ENCODE measurements around the gene PSD.

PSD gene

GRCh38 chr10:102438374-102438773, 19.8 kb upstream of the PSD start:
- no peak for DNase-seq

DNA sequence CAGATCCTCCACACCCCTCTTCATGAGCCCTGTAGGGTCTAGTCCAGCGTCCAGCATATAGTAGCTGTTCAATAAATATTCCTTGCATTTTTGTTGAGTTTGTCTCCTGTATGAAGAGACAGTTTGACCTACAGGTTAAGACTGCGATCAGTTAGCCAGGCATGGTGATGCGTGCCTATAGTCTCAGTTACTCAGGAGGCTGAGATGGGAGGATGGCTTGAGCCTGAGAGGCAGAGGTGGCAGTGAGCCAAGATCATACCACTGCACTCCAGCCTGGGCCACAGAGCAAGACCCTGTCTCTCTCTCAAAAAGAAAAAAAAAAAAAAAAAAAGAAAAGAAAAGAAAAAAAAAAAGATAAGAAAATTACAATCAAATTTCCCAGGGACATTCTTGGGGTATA, 18.9 kb upstream of the PSD start:
- no peak for DNase-seq

GRCh38 chr10:102436312-102436711, 17.7 kb upstream of the PSD start:
- DNase-seq = no peak

GRCh38 chr10:102435529-102436233, 17.1 kb upstream of the PSD start:
- no peak for DNase-seq

- DNase-seq = no peak
These were observed 16.5 kb upstream of the PSD start for GRCh38 chr10:102435133-102435497.

DNA sequence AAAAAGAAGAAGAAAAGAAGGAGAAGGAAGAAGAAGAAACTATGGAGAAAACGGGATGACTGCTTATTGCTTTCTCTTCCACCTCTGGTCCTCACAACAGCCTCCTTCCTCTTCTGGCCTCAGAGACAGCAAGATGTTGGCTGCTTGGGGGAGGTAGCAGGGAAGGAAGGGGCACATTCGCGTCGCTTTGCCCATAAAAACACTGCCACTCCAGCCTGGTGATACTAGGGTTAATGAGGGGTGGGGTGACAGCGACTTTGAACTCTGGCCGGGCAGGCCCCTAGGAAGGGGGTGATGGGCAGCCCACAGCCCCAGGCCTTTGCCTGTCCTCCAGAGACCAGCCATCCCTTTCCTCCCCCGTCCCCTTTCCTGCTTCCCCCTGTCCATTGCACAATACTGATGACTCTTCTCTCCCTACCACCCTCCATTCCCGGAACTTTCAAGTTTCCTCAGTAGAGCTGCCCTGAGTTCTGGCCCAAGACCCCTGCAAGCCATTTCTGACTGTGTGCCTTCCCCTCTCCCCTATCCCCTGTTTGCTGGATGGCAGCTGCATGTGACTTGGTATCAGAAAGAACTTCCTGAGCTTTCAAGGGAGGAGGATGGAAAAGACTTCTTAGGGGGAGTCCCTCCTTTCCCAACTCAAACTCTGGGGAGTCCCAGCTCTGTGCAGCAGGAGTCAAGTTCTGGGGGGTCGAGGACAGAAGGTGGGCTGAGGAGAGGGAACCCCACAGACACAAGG, 16.0 kb upstream of the PSD start:
- DNase-seq = no peak

- no peak for DNase-seq
These were observed 15.0 kb upstream of the PSD start for GRCh38 chr10:102433619-102434046.

- peak; percentile 66 for DNase-seq
These were observed 13.8 kb upstream of the PSD start, which contains the start of gene CUEDC2 for GRCh38 chr10:102432162-102432950. Gene CUEDC2 (minus strand): TSS chr10:102432574. CDS start chr10:102425188, 7,386 bp downstream.

DNA sequence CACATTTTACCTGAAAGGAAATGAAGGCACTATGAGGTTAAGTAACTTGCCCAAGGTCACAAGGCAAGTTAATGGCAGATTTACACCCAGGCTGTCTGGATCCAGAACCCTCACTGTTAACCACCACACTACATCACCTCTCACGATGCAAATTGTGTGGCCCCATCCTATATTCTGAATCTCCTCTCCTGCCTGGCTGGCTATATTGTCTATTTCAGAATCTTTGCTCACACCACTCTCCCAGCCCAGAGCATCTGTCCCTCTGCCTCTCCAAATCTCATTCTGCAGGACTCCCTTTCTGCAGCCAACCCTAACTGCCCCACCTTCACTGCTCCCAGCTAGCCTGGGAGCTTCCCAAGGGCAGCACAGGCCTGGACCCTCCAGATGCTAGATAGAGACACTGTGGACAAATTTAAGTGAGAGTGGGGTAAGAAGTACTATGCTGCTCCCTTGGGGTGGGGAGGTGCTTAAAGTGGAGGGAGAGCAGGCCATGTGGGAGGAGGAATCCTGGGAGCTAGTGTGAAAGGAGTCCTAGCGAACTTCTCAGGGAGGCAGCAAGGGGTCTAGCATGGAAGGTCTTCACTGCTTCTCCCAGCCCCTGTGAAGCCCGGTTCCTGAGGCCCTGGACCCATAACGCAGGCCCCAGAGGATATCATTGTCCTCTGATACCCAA, 13.0 kb upstream of the PSD start:
- DNase-seq = no peak

DNA sequence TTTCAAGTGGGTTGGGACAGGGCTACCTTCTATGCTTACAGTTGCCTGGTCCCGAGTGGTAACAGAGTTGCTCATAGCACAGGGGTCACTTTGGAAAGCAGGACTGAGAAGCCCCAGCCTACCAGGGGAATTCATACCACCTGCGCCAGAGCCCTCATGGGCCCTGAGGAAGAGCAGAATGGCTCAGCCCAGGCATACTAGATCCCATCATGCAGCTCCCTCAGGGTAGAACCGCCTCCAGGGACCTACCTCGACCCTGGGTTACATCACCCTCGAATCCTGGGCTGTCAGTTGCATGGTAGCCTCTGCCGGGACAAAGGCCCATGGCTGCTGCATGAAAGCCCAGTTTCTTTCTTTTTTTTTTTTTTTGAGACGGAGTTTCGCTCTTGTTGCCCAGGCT, 10.9 kb upstream of the PSD start:
- no peak for DNase-seq

DNA sequence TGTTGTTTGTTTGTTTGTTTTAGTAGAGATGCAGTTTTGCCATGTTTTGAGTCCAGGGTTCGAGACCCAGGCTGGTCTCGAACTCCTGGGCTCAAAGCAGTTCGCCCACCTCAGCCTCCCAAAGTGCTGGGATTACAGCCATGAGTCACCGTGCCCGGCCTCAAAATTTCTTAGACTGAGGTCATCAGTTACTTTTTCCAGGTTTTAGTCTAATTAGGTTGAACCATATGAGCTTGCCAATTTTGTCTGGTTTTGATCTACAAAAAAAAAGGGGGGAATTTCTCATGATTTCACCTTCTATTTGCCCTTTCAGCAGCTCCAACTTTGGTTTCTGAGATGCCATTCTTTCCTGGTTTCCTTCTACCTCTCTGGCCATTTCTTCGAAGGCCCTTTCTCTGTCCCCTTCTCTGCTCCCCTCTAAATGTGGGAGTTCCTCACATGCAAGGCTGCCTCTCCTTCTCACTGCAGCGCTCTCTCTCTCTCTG, 8.3 kb upstream of the PSD start:
- DNase-seq = no peak

- DNase-seq = no peak
These were observed 6.9 kb upstream of the PSD start for GRCh38 chr10:102425444-102425843.

DNA sequence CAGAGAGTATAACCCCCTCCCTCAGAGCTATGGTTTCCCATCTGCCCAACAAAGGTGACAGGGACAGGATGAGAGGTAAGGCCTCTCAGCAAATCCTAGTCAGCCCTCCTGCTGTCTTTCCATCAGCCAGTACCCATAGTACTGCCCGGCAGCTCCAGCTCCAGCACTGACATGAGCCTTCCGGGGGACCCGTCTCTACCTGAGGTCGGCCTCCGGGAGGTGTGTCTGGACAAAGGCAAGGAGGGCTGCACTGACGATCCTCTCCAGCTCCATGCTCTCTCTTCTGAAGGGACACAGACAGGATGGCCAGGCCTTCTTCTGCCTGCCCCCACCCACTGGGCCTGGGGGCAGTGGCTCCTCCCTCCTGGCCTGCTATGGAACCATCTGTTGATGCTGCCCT, 6.3 kb upstream of the PSD start:
- DNase-seq = no peak

DNA sequence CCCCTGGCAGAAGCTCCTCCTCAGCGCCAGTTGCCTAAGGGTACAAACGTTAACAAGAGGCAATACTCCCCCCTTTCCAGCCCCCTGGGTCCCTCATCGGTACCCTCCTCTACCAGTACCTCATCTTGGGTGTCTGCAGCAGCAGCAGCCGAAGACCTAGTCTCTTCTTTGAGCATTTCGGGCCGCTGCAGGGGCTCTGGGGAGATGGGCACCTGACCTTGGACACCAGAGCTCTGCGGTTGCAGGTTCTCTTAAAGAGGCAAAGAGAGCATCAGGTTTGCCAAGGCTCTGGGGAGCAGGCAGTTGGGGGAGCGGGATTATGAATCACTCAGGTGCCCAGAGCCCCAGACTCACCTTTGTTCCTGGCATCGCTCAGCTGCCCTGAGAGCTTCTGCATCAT, 5.6 kb upstream of the PSD start:
- DNase-seq = no peak

GRCh38 chr10:102423372-102423968, 4.9 kb upstream of the PSD start:
- no peak for DNase-seq

DNA sequence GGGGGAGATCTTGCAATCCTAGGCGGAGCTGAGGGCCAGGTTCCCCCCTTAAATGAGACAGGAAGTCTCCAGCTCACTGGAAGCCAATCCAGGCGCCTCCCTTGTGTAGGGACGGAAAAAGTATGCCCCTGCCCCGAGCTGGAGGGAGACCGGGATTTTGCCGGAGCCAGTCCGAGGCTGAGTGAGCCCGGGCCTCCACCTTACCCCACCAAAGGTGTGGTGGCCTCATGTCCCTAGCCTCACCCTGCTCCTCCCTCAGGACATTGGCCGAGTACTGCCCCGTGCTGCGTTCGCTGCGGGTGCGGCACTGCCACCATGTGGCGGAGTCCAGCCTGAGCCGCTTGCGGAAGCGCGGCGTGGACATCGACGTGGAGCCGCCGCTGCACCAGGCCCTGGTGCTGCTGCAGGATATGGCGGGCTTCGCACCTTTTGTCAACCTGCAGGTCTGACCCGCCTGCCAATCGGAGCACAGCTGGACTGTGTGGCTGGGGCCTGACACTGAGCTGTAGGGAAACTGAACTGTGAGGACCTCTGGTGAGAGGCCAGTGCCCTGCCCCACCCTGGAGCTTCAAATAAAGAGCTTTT, 4.1 kb upstream of the PSD start:
- DNase-seq = no peak

DNA sequence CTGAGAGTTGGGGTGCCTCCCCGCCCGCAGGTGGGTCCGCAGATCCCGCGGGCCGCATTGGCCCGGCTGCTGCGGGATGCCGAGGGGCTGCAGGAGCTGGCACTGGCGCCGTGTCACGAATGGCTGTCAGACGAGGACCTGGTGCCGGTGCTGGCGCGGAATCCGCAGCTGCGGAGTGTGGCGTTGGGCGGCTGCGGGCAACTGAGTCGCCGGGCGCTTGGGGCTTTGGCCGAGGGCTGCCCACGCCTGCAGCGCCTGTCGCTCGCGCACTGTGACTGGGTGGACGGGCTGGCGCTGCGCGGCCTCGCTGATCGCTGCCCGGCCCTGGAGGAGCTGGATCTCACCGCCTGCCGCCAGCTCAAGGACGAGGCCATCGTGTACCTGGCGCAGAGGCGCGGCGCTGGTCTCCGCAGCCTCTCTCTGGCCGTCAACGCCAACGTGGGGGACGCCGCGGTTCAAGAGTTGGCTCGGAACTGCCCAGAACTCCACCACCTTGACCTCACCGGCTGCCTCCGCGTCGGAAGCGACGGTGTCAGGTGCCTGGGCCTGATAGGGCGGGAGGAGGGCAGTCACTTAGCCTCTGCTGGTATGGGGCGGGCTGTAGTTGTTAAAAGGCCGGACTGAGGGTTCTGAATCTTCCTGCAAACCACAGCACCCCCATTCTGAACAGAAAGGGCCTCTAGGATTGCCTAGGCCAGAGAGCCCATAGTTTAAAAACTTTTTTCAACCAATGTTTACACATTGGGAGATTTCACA, 3.4 kb upstream of the PSD start:
- no peak for DNase-seq

DNA sequence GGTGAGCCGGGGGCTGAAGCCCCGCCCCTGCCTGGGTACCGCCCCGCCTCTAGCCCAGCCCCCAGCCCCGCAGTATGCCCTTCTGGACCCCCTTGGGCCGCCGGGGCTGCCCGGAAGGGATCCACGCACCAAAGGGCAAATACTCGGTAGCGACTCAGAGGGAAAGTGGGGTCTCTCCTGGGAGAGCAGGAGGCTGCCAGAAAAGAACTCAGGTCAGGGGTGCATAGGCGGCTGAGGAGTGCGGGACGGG, 2.8 kb upstream of the PSD start:
- DNase-seq = no peak

- DNase-seq = peak; percentile 52
These were observed 2.3 kb upstream of the PSD start, which contains the start of gene FBXL15 for GRCh38 chr10:102420714-102421506. Gene FBXL15 (plus strand): TSS chr10:102420836. CDS start chr10:102421130, 294 bp downstream.

DNA sequence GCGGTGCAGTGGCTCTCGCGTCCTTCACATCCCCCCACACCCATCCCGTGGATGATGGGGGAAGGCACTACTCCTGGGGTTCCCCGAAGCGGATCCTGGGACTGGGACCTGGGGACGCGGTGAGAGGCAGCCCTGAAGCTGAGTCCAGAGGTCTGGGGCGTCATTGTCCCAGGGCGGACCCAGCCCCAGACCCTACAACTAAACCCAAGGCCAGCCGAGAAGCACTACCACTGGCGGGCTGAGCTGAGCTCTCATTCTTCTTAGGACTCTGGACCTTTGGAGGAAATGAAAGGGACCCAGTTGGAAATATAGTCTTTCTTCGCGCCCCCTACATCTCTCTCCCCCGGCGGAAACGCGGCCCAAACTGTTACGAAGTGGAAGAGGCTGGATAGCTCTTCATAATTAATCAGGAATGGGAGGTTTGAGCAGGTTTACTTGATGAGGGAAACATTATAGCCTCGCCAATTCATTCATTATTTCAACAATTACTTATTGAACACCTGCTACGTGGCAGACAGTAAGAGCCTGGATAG, 1.7 kb upstream of the PSD start:
- DNase-seq = no peak
